NCI-H1436 (cell line): ENCODE data around the gene UBE2Q2.
A peak's percentile ranks its signal among the peaks of the same experiment; 100 is the strongest.
"Not testable (repeated sequence)": the region's sequence is repeated elsewhere in the genome, so short reads cannot be mapped to it uniquely, and the experiment has no call there.

ENCODE experiments used
- DNase-seq: peaks from one replicate; lab custom pipeline; 2025; lab: John Stamatoyannopoulos, UW

UBE2Q2 gene

GRCh38 chr15:75864213-75865059, 21.2 kb downstream of the UBE2Q2 start:
- no peak for DNase-seq

DNA sequence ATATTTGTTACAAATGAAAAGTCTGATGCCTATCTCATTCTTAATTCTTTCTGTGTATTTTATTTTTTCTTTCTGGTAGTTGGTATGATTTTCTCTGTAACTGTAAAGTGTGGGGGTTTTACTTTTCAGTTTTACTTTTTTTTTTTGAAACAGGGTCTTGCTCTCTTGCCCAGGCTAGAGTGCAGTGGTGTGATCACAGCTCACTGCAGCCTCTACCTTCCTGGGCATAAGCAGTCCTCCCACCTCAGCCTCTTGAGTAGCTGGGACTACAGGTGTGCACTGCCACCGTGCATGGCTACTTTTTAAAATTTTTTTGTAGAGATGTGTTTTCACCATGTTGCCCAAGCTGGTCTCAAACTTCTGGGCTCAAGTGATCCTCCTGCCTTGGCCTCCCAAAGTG, 22.8 kb downstream of the UBE2Q2 start:
- not testable (repeated sequence) for DNase-seq

- DNase-seq = no peak
Observed at GRCh38 chr15:75866916-75867315, 23.7 kb downstream of the UBE2Q2 start.

GRCh38 chr15:75867449-75867848, 24.2 kb downstream of the UBE2Q2 start:
- no peak for DNase-seq

DNA sequence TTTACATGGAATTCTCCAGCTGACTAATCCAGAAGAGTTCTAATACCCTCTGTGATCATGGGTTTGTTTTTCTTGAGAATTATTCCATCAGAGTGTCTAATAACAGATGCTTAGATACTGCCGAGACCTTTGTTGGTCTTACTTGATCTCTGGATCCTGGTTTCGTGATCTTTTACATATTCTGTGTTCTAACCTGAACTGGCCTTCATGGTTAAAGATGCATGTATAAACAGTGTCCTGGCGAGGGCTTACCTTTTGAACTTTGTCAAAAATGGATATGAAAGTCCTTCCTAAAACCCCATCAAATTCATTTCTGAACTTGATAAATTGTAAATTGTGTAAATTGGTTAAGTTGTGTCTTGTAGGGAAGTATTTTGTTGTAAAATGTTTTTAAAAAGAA, 24.8 kb downstream of the UBE2Q2 start:
- DNase-seq = no peak

DNA sequence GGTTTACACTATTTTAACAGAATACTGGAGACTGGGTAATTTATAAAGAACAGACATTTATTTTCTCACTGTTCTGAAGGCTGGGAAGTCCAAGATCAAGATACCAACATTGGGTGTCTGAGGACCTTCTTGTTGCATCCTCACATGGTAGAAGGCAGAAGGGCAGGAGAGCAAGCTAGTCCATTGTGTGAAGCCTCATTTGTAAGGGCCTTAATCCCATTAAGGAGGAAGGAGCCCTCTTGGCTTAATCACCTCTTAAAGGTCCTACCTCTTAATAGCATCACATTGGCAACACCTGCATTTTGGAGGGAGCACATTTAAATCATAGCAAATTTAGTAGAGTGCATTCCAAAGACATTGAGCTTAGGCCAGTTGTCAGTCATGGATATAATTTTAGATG, 26.2 kb downstream of the UBE2Q2 start:
- no peak for DNase-seq

GRCh38 chr15:75871589-75871988, 28.3 kb downstream of the UBE2Q2 start:
- not testable (repeated sequence) for DNase-seq

GRCh38 chr15:75872403-75872990, 29.2 kb downstream of the UBE2Q2 start:
- no peak for DNase-seq

- no peak for DNase-seq
Observed at GRCh38 chr15:75884041-75884440, 40.8 kb downstream of the UBE2Q2 start.

DNA sequence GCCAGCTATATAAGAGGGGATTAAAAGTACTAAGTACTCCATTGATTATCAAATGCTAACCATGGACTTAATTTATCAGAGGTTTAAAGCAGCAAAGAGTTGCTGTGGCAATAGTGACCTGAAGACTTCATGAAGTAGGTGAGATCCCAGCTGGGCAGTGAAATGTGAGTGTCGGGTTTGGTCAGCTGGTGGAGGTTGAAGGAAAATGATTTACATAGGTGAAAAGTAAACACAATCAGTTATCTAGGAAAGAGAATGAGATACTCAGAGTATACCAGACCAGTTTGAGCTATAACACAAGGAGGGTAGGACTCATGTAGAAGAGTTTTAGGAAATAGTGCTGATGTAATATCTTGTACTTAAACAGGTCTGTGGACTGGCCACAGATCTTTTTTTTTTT, 43.9 kb downstream of the UBE2Q2 start:
- DNase-seq = no peak

DNA sequence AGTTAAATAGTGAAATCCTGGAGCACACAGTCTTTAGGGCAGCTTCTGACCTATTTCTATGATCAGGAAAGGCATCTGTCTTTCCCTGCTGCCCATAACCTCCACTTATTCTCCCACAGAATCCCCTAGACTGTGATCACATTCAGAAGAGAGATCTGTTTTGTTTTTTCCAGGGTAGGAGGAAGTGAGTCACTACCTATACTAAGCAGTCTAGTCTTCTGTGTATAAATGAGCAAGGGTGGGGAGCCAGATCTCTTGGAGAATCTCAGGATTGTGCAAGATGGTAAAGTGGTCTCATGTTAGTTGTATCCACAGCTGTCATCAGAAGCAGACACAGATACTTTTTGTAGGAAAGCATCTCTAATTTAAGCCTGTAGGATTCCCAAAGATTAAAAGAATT, 48.6 kb downstream of the UBE2Q2 start:
- DNase-seq = no peak

- no peak for DNase-seq
Observed at GRCh38 chr15:75895731-75896130, 52.5 kb downstream of the UBE2Q2 start.

GRCh38 chr15:75900577-75900976, 57.3 kb downstream of the UBE2Q2 start:
- DNase-seq = no peak

GRCh38 chr15:75902129-75902557, 58.9 kb downstream of the UBE2Q2 start:
- DNase-seq = no peak

- DNase-seq = peak; percentile 89
Observed at GRCh38 chr15:75903331-75904239, 60.3 kb downstream of the UBE2Q2 start, which contains the start of gene FBXO22. FBXO22 (plus strand) TSS chr15:75903878; CDS start chr15:75903964, 86 bp downstream.

DNA sequence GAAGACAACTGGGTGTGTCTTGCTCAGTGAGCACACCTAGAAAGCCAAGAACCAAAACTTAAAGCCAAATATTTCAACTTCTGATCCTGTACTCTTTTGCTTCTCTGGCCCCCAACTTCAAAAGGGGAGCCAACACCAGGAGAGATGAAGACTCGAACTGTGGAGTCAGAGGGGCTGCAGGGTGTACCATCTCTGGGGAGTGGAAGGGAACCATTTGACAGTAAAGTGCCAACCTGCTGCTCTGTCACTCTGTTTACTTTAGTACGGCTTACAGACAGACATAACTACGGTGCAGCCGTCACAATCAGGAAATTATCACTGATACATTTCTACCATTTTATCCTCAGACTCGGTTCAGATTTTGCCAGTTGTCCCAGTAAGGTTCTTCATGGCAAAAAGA, 62.0 kb downstream of the UBE2Q2 start:
- no peak for DNase-seq

- DNase-seq = not testable (repeated sequence)
Observed at GRCh38 chr15:75910355-75910754, 67.1 kb downstream of the UBE2Q2 start.

DNA sequence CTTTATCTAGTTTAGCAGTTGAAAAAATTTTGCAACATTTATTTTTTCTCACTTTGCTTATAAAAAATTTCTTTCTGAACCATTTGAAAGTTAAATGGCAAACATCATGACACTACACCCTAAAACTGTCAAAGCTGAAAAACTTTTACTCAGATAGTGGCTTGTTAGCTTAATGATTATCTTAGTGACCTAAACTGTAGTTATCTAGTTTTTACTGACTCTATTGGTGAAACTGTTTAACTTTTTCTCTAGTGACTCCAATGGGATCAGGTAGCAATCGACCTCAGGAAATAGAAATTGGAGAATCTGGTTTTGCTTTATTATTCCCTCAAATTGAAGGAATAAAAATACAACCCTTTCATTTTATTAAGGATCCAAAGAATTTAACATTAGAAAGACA, 73.7 kb downstream of the UBE2Q2 start:
- no peak for DNase-seq

DNA sequence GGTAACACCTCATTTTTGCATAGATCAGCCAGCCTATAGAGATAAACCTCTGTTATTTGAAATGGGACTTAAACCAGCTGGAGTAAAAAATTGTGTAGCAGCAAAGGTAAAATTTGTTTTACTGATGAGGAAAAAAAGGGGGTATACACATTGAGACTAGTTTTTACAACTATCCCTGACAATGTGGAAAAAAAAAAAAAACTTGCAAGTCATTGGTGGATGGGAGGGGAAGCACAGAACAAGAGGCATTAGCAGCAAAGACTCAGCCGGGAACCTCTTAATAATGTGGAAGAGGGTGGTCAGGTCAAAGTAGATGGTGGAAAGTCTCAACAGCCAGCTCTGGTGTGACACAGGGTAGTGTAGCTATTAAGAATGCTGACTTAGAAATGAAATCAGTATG, 74.9 kb downstream of the UBE2Q2 start:
- no peak for DNase-seq

GRCh38 chr15:75920079-75920478, 76.8 kb downstream of the UBE2Q2 start:
- no peak for DNase-seq

DNA sequence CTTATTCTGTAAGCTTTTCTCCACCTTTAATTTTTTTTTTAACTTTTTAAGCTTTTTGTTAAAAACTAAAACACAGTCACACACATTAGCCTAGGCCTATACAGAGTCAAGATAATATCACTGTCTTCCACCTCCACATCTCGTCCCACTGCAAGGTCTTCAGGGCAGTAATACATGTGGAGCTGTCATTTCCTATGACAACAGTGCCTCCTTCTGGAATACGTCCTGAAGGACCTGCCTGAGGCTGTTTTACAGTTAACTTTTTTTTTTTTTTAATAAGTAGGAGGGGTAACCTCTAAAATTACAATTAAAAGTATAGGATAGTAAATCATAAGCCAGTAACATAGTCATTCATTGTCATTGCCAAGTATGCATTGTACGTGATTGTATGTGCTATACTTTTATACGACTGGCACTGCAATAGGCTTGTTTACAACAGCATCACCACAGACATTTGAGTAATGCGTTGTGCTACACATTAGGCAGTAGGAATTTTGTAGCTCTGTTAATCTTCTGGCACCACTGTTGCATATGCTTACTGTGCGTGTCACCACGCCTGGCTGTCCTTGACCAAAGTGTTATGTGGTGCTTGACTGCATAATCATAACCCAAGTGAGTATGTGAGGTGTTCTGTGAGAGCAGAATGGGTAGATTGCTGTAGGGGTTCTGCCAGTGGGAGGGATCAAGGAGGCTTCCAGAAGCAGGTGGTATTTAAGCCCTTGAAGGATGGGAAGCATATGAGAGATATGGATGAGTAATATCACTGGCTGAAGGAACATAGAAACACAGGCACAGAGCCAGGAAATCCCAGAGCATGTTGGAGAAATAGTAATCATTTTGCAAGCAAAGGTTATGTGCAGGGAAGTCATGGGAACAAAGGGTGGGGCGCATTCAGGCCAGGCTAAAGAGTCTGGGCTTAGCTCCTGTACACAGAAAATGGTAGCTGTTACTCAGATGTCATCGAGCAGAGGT, 78.8 kb downstream of the UBE2Q2 start:
- no peak for DNase-seq
